Measurements from ENCODE around the gene PSAP. TPM values are rescaled to one million over a fixed set of nuclear protein-coding genes. Genes with fewer than 3 reads are reported as not detected.

Gene PSAP
- total RNA-seq, 6 experiments from 2014 or later, result 520 to 743 (median 570) TPM

DNA sequence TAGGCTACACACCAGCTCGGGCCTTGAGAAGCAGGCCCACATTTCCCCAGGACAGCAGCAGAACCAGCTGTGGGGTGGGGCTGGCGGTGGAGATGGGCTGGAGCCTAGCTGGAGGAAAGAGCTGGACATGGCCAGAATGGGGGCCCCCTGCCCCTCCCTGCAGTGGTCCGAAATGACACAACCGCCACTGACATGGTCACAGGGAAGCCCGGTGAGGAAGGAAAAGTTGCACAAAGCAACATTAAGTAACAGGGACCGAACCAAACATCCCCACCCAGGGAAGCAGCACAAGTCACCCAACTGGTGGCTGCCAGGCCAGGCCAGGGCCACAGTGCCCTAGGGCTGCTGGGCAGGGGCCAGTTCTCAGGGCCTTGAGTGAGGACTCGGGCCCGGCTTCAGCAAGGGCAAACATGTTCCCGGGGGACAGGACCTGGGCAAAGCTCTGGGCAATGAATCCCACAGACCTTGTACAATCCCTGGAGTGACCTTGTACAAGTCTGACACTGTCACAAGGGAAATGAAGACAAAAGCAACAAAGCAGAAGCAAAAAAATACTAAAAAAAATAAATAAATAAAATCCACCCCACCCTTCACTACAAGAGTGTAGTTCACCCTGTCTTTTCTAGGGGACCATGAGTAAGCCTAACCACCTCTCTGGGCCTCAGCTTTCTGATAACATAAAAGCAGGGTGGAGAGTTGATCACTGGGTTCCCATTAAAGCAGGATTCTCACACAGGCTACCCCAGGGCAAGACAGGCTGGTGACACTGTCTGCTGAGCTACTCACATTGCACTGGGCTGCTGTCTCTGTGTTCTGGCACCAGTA is 33.0 kb downstream of the PSAP start:
- intact Hi-C loops (cut with DNase I), result loop anchor here (10.0 kb wide), 4 partner anchors 77 to 513 kb away; partner anchors contain the start of genes CDH23 (in 1 of the 2) and SLC29A3 (in 1 of the 2)
- ATAC-seq (peak; percentile 28 to 73 (median 54)), DNase-seq (peak in 1 of 3 donors; percentile 72)
- Histone ChIP-seq H3K4me3 (no peak overlapping the region), H3K9me3 (no peaks in the 10 kb centered on the region), H3K4me1 (no peaks in the 10 kb centered on the region), H3K27me3 (no peaks in the 10 kb centered on the region), H3K36me3 (peaks cover 7 to 77% (median 47%) of the 10 kb centered on the region in 4 donors), H3K27ac (peak overlapping the region in 1 of 3 donors; percentile 24)
- TF ChIP-seq, protein P1, sequence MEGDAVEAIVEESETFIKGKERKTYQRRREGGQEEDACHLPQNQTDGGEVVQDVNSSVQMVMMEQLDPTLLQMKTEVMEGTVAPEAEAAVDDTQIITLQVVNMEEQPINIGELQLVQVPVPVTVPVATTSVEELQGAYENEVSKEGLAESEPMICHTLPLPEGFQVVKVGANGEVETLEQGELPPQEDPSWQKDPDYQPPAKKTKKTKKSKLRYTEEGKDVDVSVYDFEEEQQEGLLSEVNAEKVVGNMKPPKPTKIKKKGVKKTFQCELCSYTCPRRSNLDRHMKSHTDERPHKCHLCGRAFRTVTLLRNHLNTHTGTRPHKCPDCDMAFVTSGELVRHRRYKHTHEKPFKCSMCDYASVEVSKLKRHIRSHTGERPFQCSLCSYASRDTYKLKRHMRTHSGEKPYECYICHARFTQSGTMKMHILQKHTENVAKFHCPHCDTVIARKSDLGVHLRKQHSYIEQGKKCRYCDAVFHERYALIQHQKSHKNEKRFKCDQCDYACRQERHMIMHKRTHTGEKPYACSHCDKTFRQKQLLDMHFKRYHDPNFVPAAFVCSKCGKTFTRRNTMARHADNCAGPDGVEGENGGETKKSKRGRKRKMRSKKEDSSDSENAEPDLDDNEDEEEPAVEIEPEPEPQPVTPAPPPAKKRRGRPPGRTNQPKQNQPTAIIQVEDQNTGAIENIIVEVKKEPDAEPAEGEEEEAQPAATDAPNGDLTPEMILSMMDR (IDR thresholded peaks at IDR 0.05), result no peak
- TF ChIP-seq POLR2A (IDR thresholded peaks at IDR 0.05), result no peak
- 36% methylated on average over 2 of the region's 9 CpGs for WGBS (ENCODE audit: insufficient coverage, low coverage, low lambda C conversion rate, missing lambda C conversion rate)

DNA sequence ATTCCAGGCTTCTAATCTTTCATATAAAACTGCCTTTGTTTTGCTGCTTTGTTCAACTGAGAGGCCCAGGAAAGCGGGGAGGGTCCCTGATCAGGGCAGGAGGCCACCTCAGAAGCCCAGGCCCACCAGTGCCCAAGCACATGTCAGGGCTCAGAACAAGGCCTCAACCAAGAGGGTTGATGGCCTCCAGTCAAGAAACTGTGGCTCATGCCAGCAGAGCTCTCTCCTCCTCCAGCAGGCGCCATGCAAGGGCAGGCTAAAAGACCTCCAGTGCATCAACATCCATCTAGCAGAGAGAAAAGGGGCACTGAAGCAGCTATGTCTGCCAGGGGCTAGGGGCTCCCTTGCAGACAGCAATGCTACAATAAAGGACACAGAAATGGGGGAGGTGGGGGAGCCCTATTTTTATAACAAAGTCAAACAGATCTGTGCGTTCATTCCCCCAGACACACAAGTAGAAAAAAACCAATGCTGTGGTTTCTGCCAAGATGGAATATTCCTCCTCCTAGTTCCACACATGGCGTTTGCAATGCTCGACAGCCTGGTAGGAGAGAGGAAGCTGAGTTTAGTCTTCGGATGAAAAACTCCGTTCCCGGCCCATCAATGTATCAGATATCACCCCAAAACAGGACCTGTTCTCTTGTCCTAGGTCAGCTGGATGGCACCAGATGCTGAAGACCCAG is 34.0 kb downstream of the PSAP start:
- intact Hi-C loops (cut with DNase I), result loop anchor here (10.0 kb wide), 4 partner anchors 78 to 512 kb away; partner anchors contain the start of genes CDH23 (in 1 of the 2) and SLC29A3 (in 1 of the 2)
- no peaks in the 10 kb centered on the region for H3K27me3 ChIP-seq
- peaks cover 4 to 68% (median 44%) of the 10 kb centered on the region in 4 donors for H3K36me3 ChIP-seq
- ATAC-seq, result no peak
- H3K4me1 ChIP-seq, result no peaks in the 10 kb centered on the region
- H3K4me3 ChIP-seq, result no peak overlapping the region
- 95% methylated on average over 4 of the region's 8 CpGs for WGBS (ENCODE audit: insufficient coverage, low coverage, low lambda C conversion rate, missing lambda C conversion rate)
- H3K9me3 ChIP-seq, result no peaks in the 10 kb centered on the region
- TF ChIP-seq POLR2A (IDR thresholded peaks at IDR 0.05), result no peak
- TF ChIP-seq, protein P1 (IDR thresholded peaks at IDR 0.05), result no peak
- no peak overlapping the region for H3K27ac ChIP-seq
- no peak for DNase-seq

DNA sequence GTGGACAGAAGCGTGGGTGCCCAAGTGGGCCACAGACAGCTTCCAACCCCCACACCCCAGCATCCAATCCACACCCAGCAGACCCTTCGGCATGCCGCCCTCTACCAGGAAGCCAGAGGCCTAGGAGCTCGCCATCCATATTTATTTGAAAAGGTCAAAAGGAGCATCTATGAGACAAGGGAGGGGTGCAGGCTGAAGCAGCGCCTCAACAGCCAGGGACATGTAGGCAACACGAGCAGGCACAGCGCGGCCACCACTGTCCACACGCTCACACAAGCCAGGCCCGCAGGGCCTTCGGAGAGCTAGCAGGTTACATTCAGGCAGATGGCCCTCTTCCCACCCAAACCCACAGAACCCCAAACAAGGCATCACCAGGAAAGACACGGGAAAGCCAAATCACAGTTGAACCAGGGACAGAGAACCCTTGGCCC is 34.6 kb downstream of the PSAP start:
- Histone ChIP-seq H3K4me1 (no peaks in the 10 kb centered on the region), H3K4me3 (no peak overlapping the region), H3K36me3 (peaks cover 0 to 62% (median 41%) of the 10 kb centered on the region in 4 donors), H3K27me3 (no peaks in the 10 kb centered on the region), H3K27ac (no peak overlapping the region), H3K9me3 (no peaks in the 10 kb centered on the region)
- ATAC-seq (no peak), DNase-seq (no peak)
- WGBS (ENCODE audit: insufficient coverage, low coverage, low lambda C conversion rate, missing lambda C conversion rate), result 81% methylated on average over 7 of the region's 12 CpGs
- intact Hi-C loops (cut with DNase I), result loop anchor here (10.0 kb wide), 4 partner anchors 78 to 512 kb away; partner anchors contain the start of genes CDH23 (in 1 of the 2) and SLC29A3 (in 1 of the 2)
- TF ChIP-seq, protein P1 (IDR thresholded peaks at IDR 0.05), result no peak
- TF ChIP-seq POLR2A (IDR thresholded peaks at IDR 0.05), result no peak

DNA sequence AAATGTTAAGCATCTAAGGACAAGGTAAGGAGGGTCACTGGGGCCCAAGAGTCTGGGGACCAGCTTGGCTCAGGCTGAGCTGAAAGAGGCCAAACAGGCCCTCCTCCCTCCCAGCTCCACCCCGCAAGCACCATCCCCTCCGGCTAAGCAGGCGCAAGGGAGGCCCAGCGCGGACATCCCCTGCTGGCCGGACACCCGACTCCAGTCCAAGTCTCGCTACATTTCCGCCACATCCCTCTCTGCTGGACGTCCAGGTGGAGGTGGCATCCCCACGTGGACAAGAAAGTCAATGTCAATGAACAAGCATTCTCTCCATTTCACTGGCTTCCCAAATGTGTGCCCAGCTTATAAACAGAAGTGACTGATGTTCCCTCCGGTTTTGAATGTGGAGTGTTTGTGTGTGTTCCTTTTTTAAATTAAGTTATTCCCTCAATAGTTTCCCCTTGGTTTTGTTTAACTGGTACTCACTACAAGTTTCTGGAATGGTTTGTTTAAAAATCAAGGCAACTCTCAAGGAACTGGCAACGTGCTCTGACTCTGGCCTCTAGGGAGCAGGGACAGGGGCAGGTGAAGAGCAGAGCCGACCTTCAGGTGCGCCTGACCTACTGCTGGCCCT is 35.4 kb downstream of the PSAP start:
- Histone ChIP-seq H3K9me3 (no peaks in the 10 kb centered on the region), H3K36me3 (peaks cover 0 to 54% (median 36%) of the 10 kb centered on the region in 4 donors), H3K4me1 (no peaks in the 10 kb centered on the region), H3K4me3 (no peak overlapping the region), H3K27me3 (no peaks in the 10 kb centered on the region), H3K27ac (no peak overlapping the region)
- DNase-seq (no peak), ATAC-seq (no peak)
- no peak for TF ChIP-seq POLR2A (IDR thresholded peaks at IDR 0.05)
- TF ChIP-seq, protein P1 (IDR thresholded peaks at IDR 0.05), result no peak
- intact Hi-C loops (cut with DNase I), result loop anchor here (10.0 kb wide), 4 partner anchors 79 to 511 kb away; partner anchors contain the start of genes CDH23 (in 1 of the 2) and SLC29A3 (in 1 of the 2)
- 74% methylated on average over 7 of the region's 15 CpGs for WGBS (ENCODE audit: insufficient coverage, low coverage, low lambda C conversion rate, missing lambda C conversion rate)

Measured in right lobe of liver (tissue), 6 donors.